ENCODE results near the gene KIF18A. TPM values are rescaled to one million over a fixed set of nuclear protein-coding genes. Genes with fewer than 3 reads are reported as not detected.

KIF18A gene
- total RNA-seq, 2 experiments from 2014 or later: 22.3 to 23.2 TPM

DNA sequence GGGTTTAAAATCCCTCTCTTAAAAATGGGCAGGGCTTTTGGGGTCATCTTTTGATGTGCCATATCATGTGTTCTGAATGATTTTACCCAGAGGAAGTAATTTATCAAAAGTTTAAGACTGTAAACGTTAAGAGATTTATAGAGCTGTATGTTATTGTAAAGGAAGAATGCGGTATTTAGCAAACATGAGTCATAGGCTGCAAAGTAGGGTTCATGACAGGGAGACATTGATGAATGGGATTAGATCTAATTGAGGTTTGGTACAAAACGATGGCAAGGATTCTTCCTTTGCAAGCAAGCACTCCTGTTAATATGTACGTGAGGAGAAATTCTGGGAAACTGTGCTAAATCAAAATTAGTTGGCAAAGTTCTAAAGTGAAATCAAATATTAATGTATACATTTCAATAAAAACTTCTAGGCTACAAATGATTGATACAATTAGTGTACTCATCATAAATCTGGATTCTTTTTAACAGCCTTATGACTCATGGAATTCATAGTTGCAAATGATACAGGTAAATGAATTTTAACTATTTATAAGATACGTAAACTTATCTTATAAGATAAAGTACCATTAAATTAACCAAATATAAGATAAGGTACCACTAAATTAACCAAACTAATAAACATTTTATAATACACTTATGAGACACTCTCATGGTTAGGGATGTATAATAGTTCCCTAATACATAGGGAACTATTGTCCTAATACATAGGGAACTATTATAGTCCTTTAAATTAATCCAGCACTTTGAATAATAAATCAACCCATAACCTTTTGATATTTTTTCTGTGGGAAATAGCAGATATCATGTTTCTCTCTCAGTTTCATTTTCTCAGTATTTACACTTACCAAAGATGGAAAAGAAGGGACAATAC is 58.4 kb downstream of the KIF18A start:
- Mint-ChIP-seq H3K36me3 (ENCODE audit: low read depth) (peaks cover 6% of the 10 kb centered on the region), H3K4me3 (no peak overlapping the region), H3K27me3 (no peaks in the 10 kb centered on the region), H3K4me1 (ENCODE audit: low read depth) (no peaks in the 10 kb centered on the region), H3K9me3 (no peaks in the 10 kb centered on the region), H3K27ac (no peak overlapping the region)
- DNase-seq (no peak), ATAC-seq (no peak)
- CTCF ChIA-PET: no interaction called here
- POLR2A ChIA-PET: no interaction called here
- TF ChIP-seq, protein P1, sequence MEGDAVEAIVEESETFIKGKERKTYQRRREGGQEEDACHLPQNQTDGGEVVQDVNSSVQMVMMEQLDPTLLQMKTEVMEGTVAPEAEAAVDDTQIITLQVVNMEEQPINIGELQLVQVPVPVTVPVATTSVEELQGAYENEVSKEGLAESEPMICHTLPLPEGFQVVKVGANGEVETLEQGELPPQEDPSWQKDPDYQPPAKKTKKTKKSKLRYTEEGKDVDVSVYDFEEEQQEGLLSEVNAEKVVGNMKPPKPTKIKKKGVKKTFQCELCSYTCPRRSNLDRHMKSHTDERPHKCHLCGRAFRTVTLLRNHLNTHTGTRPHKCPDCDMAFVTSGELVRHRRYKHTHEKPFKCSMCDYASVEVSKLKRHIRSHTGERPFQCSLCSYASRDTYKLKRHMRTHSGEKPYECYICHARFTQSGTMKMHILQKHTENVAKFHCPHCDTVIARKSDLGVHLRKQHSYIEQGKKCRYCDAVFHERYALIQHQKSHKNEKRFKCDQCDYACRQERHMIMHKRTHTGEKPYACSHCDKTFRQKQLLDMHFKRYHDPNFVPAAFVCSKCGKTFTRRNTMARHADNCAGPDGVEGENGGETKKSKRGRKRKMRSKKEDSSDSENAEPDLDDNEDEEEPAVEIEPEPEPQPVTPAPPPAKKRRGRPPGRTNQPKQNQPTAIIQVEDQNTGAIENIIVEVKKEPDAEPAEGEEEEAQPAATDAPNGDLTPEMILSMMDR (IDR thresholded peaks at IDR 0.05): no peak
- intact Hi-C loops (cut with micrococcal nuclease): no loop called here

DNA sequence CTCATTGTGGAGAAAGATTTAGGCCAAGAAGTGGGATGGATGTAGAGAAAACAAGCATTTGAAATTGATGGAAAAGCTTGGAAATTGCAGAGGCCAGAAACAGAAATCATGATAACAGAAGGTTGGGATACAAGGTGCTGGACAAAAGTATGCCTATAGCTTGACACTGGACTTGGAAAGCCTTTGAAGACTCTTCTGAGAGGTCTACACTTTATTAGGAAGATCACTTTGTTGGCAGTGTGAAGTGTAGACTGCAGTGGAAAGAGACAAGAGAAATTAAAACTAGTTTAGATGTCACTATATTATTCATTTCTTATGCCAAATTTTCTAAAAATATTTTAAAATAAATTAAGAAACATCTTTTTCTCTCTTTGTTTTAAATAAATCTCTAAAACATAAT is 59.1 kb downstream of the KIF18A start:
- Mint-ChIP-seq H3K27ac (no peak overlapping the region), H3K27me3 (no peaks in the 10 kb centered on the region), H3K4me3 (no peak overlapping the region), H3K9me3 (no peaks in the 10 kb centered on the region), H3K4me1 (ENCODE audit: low read depth) (no peaks in the 10 kb centered on the region), H3K36me3 (ENCODE audit: low read depth) (peaks cover 3% of the 10 kb centered on the region)
- intact Hi-C loops (cut with micrococcal nuclease): no loop called here
- ChIA-PET POLR2A (no interaction called here), CTCF (no interaction called here)
- no peak for DNase-seq
- TF ChIP-seq, protein P1 (IDR thresholded peaks at IDR 0.05): no peak
- ATAC-seq: no peak

DNA sequence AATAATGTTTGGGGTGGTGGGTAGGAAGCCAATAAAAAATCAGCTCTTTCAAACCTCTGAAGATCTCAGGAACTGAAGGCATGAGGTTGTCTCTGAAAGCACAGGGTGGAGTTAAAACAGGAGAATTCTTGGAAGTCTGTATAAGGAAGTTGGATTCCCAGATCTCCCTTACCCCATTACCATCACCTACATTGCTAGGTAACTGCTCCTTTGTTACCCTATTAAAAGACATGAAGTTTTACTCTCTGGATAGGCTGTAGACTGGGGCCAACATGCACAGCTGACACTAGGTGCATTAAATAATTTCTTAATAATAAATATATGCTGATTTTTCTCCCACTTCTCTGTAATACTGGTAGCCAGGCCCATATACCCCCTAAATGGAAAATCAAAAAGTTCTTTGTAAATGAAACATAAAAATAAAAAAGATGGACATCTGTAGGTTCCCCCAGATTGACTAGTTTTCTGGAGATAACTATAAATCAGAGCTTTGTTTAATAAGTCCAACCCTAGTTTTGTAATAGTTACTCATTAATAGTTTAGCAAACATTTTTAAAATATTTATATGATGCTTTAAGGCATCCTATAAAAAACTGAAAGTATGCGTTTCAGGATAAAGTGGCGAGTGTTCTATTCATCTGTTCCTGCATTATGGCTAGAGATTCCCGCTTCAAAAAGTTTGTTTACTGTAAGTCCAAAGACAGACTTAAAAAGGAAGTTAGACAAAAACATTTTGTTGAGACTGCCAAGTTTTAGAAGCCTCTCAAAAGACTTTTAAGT is 63.8 kb downstream of the KIF18A start:
- H3K4me1 Mint-ChIP-seq (ENCODE audit: low read depth): no peaks in the 10 kb centered on the region
- peaks cover 2% of the 10 kb centered on the region for H3K36me3 Mint-ChIP-seq (ENCODE audit: low read depth)
- no peak for DNase-seq
- H3K27me3 Mint-ChIP-seq: no peaks in the 10 kb centered on the region
- CTCF ChIA-PET: no interaction called here
- intact Hi-C loops (cut with micrococcal nuclease): no loop called here
- H3K4me3 Mint-ChIP-seq: no peak overlapping the region
- no peak for ATAC-seq
- TF ChIP-seq, protein P1 (IDR thresholded peaks at IDR 0.05): no peak
- POLR2A ChIA-PET: no interaction called here
- H3K27ac Mint-ChIP-seq: no peak overlapping the region
- H3K9me3 Mint-ChIP-seq: no peaks in the 10 kb centered on the region

DNA sequence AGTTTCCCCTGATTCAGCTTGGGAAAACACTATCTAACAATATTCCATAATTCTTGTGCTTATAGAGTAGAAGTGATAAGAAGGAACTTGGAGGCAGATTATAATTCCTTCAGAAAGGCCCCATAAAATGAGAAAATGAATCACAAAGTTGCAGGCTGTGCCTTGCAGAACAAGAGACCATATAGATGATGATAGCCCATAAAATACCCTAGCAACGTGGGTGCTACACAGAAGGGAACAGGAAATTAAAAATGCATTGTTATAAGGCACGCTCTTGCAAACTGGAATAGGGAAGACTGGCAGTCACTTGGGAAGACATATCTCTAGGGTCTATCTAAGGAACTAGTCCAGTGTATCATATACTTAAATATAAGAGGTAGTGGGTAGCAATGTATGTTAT is 67.6 kb downstream of the KIF18A start:
- CTCF ChIA-PET: no interaction called here
- TF ChIP-seq, protein P1 (IDR thresholded peaks at IDR 0.05): no peak
- POLR2A ChIA-PET: no interaction called here
- Mint-ChIP-seq H3K4me1 (ENCODE audit: low read depth) (no peaks in the 10 kb centered on the region), H3K9me3 (no peaks in the 10 kb centered on the region), H3K27me3 (no peaks in the 10 kb centered on the region), H3K27ac (no peak overlapping the region), H3K4me3 (no peak overlapping the region), H3K36me3 (ENCODE audit: low read depth) (peaks cover 3% of the 10 kb centered on the region)
- intact Hi-C loops (cut with micrococcal nuclease): no loop called here
- no peak for ATAC-seq
- DNase-seq: no peak

DNA sequence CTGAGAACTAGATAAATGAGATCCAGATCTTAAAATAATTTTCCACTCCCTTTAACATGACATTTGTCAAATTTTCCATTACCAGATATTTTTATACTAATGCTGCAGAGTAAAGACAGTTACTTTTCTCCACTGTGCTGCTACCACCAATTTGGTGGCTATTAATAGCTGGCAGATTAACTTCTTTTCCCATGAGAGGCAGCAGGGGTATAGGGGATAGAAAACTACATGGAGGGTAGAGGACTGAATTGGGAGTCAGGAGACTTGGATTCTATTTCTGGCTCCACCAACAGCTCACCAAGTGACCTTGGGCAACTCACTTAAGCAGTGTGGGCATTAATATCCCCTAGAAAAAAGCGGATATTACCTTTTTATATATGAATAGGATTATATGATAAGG is 69.2 kb downstream of the KIF18A start:
- DNase-seq: no peak
- ChIA-PET CTCF (no interaction called here), POLR2A (no interaction called here)
- Mint-ChIP-seq H3K36me3 (ENCODE audit: low read depth) (peaks cover 3% of the 10 kb centered on the region), H3K9me3 (no peaks in the 10 kb centered on the region), H3K27ac (no peak overlapping the region), H3K4me1 (ENCODE audit: low read depth) (no peaks in the 10 kb centered on the region), H3K4me3 (no peak overlapping the region), H3K27me3 (no peaks in the 10 kb centered on the region)
- no peak for ATAC-seq
- intact Hi-C loops (cut with micrococcal nuclease): no loop called here
- TF ChIP-seq, protein P1 (IDR thresholded peaks at IDR 0.05): no peak

Measured in activated CD8-positive, alpha-beta T cell treated with anti-CD3 and anti-CD28 coated beads for 36 hours (primary cell).